ENCODE data around the gene RBMS3.

DNA sequence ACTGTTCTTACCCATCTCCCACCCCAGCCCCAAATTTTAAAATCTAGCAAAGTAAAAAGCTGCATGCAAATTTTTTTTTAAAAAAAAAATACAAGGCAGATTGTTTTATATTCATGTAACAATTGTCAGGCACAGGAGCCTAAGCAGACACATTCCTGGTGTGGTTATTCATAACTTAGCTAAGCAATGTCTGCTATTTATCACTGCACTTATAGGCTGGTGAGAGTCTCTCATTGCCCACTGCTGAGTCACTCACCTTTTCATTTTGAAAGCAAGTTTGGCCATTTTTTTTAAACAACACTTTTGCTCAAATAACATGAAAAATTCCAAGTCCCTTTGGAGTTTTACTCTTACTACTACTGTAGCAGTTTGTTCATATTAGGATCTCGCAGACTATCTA is 413.9 kb downstream of the RBMS3 start:
- TF ChIP-seq, protein P1, sequence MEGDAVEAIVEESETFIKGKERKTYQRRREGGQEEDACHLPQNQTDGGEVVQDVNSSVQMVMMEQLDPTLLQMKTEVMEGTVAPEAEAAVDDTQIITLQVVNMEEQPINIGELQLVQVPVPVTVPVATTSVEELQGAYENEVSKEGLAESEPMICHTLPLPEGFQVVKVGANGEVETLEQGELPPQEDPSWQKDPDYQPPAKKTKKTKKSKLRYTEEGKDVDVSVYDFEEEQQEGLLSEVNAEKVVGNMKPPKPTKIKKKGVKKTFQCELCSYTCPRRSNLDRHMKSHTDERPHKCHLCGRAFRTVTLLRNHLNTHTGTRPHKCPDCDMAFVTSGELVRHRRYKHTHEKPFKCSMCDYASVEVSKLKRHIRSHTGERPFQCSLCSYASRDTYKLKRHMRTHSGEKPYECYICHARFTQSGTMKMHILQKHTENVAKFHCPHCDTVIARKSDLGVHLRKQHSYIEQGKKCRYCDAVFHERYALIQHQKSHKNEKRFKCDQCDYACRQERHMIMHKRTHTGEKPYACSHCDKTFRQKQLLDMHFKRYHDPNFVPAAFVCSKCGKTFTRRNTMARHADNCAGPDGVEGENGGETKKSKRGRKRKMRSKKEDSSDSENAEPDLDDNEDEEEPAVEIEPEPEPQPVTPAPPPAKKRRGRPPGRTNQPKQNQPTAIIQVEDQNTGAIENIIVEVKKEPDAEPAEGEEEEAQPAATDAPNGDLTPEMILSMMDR (IDR thresholded peaks at IDR 0.05): no peak
- TF ChIP-seq EZH2phosphoT487 (IDR thresholded peaks at IDR 0.05) (no peak), EZH2 (IDR thresholded peaks at IDR 0.05) (no peak)
